Skeletal muscle satellite cell (primary cell): ENCODE measurements around the gene TYROBP.
"Not testable (repeated sequence)": the region's sequence is repeated elsewhere in the genome, so short reads cannot be mapped to it uniquely, and the experiment has no call there.

Experiments
- H3K27me3 ChIP-seq: 2 replicates; pipeline ENCODE4 v1.7.0; 2013; ENCODE audit warnings: low read length; ENCODE audit not compliant: control insufficient read depth, insufficient read depth
- H3K36me3 ChIP-seq: 2 replicates; pipeline ENCODE4 v1.7.0; 2013; ENCODE audit warnings: mild to moderate bottlenecking, control low read depth, low read length; ENCODE audit not compliant: insufficient read depth
- H3K4me1 ChIP-seq: 2 replicates; pipeline ENCODE4 v1.7.0; 2013; ENCODE audit warnings: low read length; ENCODE audit not compliant: control insufficient read depth, insufficient read depth
- H3K4me2 ChIP-seq: 2 replicates; pipeline ENCODE4 v1.7.0; 2013; ENCODE audit warnings: mild to moderate bottlenecking, low read length
- H3K4me3 ChIP-seq: 2 replicates; pipeline ENCODE4 v1.7.0; 2013; ENCODE audit warnings: low read length
- H3K9ac ChIP-seq: 2 replicates; pipeline ENCODE4 v1.7.0; 2013; ENCODE audit warnings: mild to moderate bottlenecking, low read depth, low read length, moderate library complexity
- H3K9me3 ChIP-seq: replicated peaks from 2 replicates; pipeline ENCODE4 v1.7.0; 2013; ENCODE audit warnings: mild to moderate bottlenecking, control low read depth, low read length

TYROBP gene

GRCh38 chr19:35895911-35896642, 12.0 kb downstream of the TYROBP start:
- H3K4me1 ChIP-seq = peaks cover 15% of the 10 kb centered on the region
- no peak overlapping the region for H3K4me2 ChIP-seq
- no peak overlapping the region for H3K4me3 ChIP-seq
- H3K27me3 ChIP-seq = no peaks in the 10 kb centered on the region
- H3K36me3 ChIP-seq = peaks cover 33% of the 10 kb centered on the region
- H3K9ac ChIP-seq = no peak overlapping the region
- no peaks in the 10 kb centered on the region for H3K9me3 ChIP-seq

GRCh38 chr19:35894342-35894741, 13.8 kb downstream of the TYROBP start:
- H3K36me3 ChIP-seq = peaks cover 41% of the 10 kb centered on the region
- H3K4me2 ChIP-seq = no peak overlapping the region
- no peaks in the 10 kb centered on the region for H3K27me3 ChIP-seq
- peaks cover 9% of the 10 kb centered on the region for H3K4me1 ChIP-seq
- no peak overlapping the region for H3K4me3 ChIP-seq
- no peaks in the 10 kb centered on the region for H3K9me3 ChIP-seq
- H3K9ac ChIP-seq = no peak overlapping the region

- H3K9me3 ChIP-seq, H3K4me1 ChIP-seq, H3K4me2 ChIP-seq, H3K4me3 ChIP-seq, H3K27me3 ChIP-seq, H3K9ac ChIP-seq: not testable (repeated sequence)
- peaks cover 55% of the 10 kb centered on the region for H3K36me3 ChIP-seq
Observed at GRCh38 chr19:35891819-35892218, 16.3 kb downstream of the TYROBP start.

GRCh38 chr19:35890113-35890650, 17.9 kb downstream of the TYROBP start:
- Histone ChIP-seq H3K36me3 (peaks cover 46% of the 10 kb centered on the region), H3K9ac (no peak overlapping the region), H3K4me1 (no peaks in the 10 kb centered on the region), H3K9me3 (no peaks in the 10 kb centered on the region), H3K27me3 (no peaks in the 10 kb centered on the region), H3K4me2 (no peak overlapping the region), H3K4me3 (no peak overlapping the region)

GRCh38 chr19:35889370-35890112, 18.6 kb downstream of the TYROBP start:
- Histone ChIP-seq H3K36me3 (peaks cover 46% of the 10 kb centered on the region), H3K4me3 (no peak overlapping the region), H3K9ac (no peak overlapping the region), H3K27me3 (no peaks in the 10 kb centered on the region), H3K4me1 (no peaks in the 10 kb centered on the region), H3K4me2 (no peak overlapping the region), H3K9me3 (no peaks in the 10 kb centered on the region)

- H3K4me3 ChIP-seq = no peak overlapping the region
- H3K4me2 ChIP-seq = no peak overlapping the region
- H3K9me3 ChIP-seq = no peaks in the 10 kb centered on the region
- H3K9ac ChIP-seq = no peak overlapping the region
- peaks cover 42% of the 10 kb centered on the region for H3K36me3 ChIP-seq
- H3K27me3 ChIP-seq = no peaks in the 10 kb centered on the region
- no peaks in the 10 kb centered on the region for H3K4me1 ChIP-seq
Observed at GRCh38 chr19:35888398-35888797, 19.7 kb downstream of the TYROBP start.

- Histone ChIP-seq H3K36me3 (peaks cover 33% of the 10 kb centered on the region), H3K4me2 (no peak overlapping the region), H3K4me3 (no peak overlapping the region)
Observed at GRCh38 chr19:35887197-35887596, 20.9 kb downstream of the TYROBP start.

GRCh38 chr19:35885904-35886303, 22.2 kb downstream of the TYROBP start:
- Histone ChIP-seq H3K9ac (no peak overlapping the region), H3K4me1 (no peaks in the 10 kb centered on the region), H3K36me3 (peaks cover 29% of the 10 kb centered on the region), H3K9me3 (no peaks in the 10 kb centered on the region), H3K4me2 (no peak overlapping the region), H3K27me3 (no peaks in the 10 kb centered on the region), H3K4me3 (no peak overlapping the region)

More at GRCh38 chr19:35887197-35887596, 20.9 kb downstream of the TYROBP start:
- H3K27me3 ChIP-seq = no peaks in the 10 kb centered on the region
- no peaks in the 10 kb centered on the region for H3K4me1 ChIP-seq
- H3K9ac ChIP-seq = no peak overlapping the region
- no peaks in the 10 kb centered on the region for H3K9me3 ChIP-seq

- H3K27me3 ChIP-seq = no peaks in the 10 kb centered on the region
- H3K9ac ChIP-seq = no peak overlapping the region
- H3K4me3 ChIP-seq = no peak overlapping the region
- H3K9me3 ChIP-seq = no peaks in the 10 kb centered on the region
- H3K4me1 ChIP-seq = no peaks in the 10 kb centered on the region
- no peak overlapping the region for H3K4me2 ChIP-seq
- peaks cover 26% of the 10 kb centered on the region for H3K36me3 ChIP-seq
Observed at GRCh38 chr19:35885225-35885738, 22.8 kb downstream of the TYROBP start.

GRCh38 chr19:35883882-35884281, 24.2 kb downstream of the TYROBP start:
- no peak overlapping the region for H3K4me3 ChIP-seq
- no peak overlapping the region for H3K4me2 ChIP-seq
- peaks cover 5% of the 10 kb centered on the region for H3K4me1 ChIP-seq
- H3K27me3 ChIP-seq = peaks cover 3% of the 10 kb centered on the region
- peaks cover 18% of the 10 kb centered on the region for H3K36me3 ChIP-seq
- no peak overlapping the region for H3K9ac ChIP-seq
- no peaks in the 10 kb centered on the region for H3K9me3 ChIP-seq

- peaks cover 5% of the 10 kb centered on the region for H3K4me1 ChIP-seq
- H3K9ac ChIP-seq = no peak overlapping the region
- peaks cover 5% of the 10 kb centered on the region for H3K36me3 ChIP-seq
- H3K4me3 ChIP-seq = no peak overlapping the region
- H3K27me3 ChIP-seq = peaks cover 4% of the 10 kb centered on the region
- H3K9me3 ChIP-seq = no peaks in the 10 kb centered on the region
- H3K4me2 ChIP-seq = no peak overlapping the region
Observed at GRCh38 chr19:35882114-35882832, 25.8 kb downstream of the TYROBP start.
